Measurements from ENCODE around the gene SLC22A23.

Gene SLC22A23

DNA sequence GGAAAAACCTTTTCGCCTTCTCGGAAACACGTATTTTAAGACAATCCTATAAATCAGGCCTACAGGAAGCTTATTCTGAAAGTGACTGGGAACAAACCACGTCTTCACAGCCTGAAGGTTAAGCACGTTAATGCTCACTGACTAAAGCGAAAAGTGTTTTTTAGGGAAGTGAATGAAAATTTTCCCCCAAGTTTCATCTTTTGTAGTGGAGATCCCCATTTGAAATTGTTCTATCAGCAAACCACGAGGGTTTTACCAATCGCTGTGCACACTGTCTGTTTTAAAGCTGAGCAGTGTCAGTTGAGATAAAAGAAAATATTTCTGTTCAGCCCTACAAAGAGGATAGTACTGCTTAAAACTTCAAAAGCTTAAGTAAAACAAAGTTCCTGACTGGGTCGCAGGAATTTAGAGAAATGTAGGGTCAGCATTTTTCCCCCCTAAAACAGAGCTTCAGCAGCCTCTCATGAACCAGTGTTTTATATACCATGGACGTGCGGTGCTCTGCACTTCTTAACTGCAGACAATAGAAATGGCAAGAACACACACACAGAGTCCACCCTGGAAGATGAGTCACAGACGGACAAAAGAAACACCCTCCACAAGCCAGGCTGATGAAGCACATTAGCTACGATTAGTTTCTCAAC lies 34.9 kb downstream of the SLC22A23 start:
- peak; percentile 75 for DNase-seq

GRCh38 chr6:3421143-3421542 lies 35.7 kb downstream of the SLC22A23 start:
- no peak for DNase-seq

DNA sequence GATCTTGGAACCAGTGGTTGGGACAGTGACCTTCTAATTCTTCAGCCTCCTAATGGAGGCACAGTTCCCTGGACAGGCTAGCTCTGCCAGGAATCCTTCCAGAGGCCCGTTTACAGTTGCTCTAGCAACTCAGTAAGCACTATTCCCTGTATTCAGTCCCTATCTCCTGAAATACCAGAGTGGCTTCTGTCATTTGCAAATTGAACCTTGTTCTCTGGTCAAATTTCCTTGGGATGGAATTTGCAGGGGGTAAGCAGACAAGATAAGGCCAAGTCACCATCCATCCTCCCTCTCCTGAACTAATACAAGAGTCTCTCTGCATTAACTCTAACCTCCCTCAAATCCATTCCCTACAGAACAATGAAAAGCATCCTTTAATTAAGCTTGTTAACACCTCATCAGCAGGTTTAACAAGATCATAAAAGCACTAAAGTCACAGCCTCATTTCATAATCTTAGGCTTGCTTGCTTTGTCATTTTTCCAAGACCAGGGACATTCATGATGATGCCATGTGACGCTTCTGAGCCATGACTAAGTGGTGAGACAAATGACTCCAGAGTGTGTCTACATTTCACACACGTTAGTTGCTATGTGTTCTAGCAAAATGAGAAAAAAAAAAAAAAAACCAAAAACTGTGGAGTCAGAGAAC lies 37.1 kb downstream of the SLC22A23 start:
- no peak for DNase-seq

- no peak for DNase-seq
Measured at GRCh38 chr6:3418496-3419060, 38.3 kb downstream of the SLC22A23 start.

- DNase-seq = no peak
Measured at GRCh38 chr6:3417473-3417872, 39.4 kb downstream of the SLC22A23 start.

GRCh38 chr6:3415490-3415889 lies 41.4 kb downstream of the SLC22A23 start:
- no peak for DNase-seq

GRCh38 chr6:3415082-3415453 lies 41.8 kb downstream of the SLC22A23 start:
- DNase-seq = no peak

- DNase-seq = peak; percentile 88
Measured at GRCh38 chr6:3414327-3415081, 42.3 kb downstream of the SLC22A23 start.

DNA sequence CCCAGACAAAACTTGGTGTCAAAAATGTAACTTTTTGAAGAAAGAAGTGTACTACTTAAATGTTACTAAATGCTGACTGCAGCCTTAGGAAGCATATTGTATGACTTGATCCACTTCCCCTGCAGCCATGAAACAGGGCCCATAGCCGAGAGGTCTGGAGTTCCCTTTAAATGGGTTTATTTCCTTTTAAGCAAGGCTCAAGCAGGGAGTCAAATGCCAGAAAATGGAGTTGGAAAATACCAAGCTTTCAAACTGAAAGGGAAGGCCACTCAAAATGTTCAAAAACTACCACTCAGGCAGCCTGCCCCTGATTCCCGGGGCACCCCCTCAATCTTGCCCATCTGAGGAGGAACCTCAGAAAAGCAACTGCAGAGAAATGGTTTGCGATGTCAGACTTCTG lies 43.3 kb downstream of the SLC22A23 start:
- DNase-seq = no peak

DNA sequence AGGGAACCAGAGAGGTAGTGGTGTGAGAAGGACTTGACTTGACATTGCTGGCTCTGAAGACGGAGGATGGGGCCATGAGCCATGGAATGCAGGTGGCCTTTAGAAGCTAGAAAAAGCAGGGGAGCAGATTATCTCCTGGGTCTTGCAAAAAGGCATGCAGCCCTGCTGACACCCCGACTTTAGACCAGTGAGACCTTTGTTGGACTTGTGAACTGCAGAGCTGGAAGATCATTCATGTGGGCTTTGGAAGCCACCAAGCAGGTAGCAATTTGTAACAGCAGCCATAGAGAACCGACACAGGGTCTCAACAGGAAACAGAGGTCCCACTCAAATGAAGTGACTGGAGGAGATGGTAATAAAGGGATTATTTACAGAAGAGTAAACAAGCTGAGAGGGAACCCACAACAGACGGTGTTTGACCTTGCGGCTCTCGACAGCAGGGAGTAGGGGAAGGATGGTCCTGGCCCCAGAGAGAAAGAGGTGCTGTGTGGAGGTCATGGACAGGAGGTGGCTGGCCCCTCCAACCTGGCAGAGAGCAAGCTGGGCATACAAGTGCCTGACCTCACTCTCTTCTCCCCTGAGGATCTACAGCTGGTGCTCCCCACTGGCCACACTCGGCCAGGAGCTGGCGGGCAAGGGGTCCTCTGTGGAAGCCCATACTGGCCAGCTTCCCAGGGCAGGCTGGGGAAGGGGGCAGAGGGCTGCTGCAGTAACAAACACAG lies 43.9 kb downstream of the SLC22A23 start:
- DNase-seq = no peak

DNA sequence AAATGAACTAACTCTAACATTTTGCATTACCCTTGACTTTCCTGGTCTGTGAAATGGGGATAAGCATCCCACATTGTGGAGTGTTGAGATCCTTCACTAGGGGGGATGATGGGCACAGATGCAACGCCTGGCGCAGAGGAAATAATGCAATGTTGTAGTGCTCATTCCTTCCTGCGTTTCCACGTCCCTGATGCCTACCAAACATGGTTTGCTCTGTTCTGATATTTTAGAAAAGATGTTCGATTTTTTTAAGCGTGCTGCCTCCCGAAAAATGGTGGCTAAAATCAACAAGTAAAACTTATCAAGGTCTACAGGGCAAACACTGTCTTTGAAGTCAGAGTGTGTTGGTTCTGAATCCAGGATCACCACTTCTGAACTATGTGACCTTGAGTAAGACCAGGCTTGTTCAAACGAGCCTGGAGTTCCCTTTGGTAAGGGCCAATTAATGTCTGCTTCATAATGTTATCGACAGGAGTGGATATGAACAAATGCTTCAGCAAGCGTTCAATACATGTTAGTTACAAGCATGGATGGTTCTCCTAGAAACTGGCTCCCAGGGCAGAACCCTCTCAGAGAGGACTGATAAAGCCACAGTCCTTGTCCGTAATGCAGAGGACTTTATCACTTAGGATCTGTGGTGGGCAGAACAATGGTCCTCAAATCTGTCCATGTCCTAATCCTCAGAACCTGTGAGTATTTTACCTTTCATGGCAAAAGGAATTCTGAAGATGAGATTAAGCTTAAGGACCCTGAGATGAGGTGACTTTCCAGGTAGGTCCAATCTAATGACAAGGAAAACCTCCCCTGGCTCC lies 44.7 kb downstream of the SLC22A23 start:
- DNase-seq = no peak

- peak; percentile 82 for DNase-seq
Measured at GRCh38 chr6:3410385-3411360, 46.2 kb downstream of the SLC22A23 start.

GRCh38 chr6:3409699-3410384 lies 47.0 kb downstream of the SLC22A23 start:
- peak; percentile 78 for DNase-seq

- DNase-seq = peak; percentile 94
Measured at GRCh38 chr6:3408665-3409064, 48.2 kb downstream of the SLC22A23 start.

- DNase-seq = no peak
Measured at GRCh38 chr6:3407840-3408239, 49.0 kb downstream of the SLC22A23 start.

DNA sequence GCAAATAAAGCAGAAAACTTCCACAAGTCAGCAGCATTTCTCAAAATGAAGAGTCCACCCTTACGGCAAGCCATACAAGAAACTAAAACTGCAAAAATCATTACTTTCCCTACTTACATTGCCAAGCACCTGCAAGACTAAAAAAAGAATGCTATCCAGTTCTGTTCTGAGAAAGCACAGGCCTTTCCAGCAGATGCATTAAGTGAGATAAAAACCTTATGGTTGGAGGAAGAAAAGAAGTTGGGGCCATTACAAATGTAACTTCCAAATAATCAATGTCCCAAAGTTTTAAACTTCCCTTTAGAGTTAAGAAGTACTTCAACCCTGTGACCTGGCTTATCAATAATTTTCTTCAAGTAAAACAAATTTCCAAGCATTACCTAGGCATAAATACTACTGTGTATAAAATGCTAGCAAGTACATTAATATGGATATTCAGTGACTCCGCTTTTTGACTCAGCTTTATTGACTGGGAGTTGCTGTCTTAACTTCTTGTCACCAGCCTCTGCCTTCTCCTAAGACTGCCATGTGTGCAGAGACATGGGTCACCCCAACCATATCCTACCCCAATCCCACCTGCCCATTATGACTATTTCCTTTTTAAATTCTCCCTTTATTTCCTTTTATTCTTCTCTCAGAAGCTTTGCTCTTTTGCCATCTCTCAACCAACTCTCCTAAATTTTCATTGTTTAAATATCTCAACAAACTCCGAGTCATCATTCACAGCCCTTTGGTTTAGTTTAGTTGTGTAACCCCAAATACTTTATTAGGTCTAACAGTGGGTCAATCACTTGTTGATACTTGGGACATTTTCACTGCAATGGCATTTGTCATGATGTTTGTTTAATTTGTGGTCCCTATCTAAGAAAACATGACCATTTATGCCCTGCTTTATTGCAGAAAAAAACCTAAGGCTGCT lies 49.7 kb downstream of the SLC22A23 start:
- DNase-seq = no peak

GRCh38 chr6:3406362-3406821 lies 50.5 kb downstream of the SLC22A23 start:
- no peak for DNase-seq

DNA sequence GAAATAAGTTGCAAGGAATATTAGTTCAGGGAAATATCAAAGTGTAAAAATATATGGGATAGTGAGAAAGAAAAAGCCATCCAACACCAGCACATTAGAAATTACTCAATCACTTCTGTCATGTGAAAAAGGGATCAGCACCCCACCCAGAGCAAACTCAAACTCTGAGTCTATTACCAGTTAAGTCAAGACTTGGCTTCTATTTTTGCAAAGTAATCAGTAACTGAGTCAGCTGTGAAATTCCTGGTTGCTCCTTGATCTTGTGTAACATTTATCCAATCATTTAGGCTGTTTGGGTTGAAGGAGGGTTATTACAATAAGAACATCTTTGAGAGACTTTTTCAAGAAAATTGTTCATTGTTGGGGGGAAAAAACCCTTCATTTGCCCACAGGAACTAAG lies 51.2 kb downstream of the SLC22A23 start:
- DNase-seq = no peak

DNA sequence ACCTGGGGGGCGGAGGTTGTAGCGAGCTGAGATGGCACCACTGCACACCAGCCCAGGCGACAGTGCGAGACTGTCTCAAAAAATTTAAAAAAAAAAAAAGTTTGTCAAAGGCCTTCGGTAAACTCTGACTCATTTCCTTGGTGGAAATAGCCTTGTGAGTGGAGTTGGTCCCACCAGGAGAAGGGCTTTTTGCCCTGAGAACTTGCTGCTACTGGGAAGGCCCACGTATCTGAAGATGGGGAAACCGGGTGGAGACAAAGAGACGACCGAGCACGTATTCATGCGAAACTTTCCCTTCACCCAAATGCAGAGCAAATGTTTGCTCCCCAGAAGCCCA lies 51.7 kb downstream of the SLC22A23 start:
- DNase-seq = no peak
